ENCODE measurements around the gene CAPN12. TPM values are rescaled to one million over a fixed set of nuclear protein-coding genes. Genes with fewer than 3 reads are reported as not detected.

The CAPN12 gene
- polyA plus RNA-seq, 2 of the 4 experiments (the other 2 are of a cell fraction) = 10.0 to 11.7 TPM

DNA sequence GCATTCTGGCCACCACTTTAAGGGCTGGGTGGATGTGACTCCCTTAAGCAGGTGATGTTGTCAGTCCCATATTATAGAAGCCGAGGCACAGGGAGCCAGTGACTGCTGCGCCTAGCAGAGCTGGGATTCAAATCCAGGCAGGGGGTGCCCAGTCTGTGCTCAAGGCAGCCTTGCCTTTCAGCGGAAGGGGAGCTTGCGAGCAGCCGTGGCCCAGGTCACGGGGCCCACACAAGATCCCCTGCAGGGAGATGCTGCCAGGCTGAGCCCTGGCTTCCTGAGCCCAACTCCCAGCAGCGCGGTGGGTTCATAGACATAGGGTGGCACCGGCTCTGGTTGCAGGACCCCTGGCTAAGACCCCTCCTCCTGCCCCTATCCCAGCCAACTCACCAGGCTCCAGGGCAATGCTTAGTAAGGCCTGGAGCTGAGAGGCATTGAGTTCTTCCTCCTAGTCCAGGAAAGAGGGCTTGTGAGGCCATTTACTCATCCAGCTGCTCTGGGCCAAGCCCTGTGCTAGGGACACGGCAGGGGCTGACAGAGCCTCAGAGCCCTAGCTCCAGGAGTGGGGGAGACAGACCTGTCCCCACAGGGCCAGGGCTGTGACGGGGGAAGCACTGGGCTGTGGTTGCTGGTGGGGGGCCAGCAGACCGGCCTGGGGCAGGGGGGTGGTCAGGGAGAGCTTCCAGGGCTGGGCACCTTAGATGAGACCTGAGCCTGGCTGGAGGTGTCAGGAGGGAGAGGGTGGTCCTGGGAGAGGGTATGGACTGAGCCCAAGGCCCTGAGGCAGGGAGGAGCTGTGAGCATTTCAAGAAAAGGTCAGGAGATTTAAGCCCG lies 9.6 kb downstream of the CAPN12 start:
- POLR2A ChIA-PET = interaction anchor here (1.0 to 3.2 kb wide), 10 partner anchors 9 to 196 kb away, joined by 3 to 14 read pairs (median 5); partner anchors contain the start of genes ACTN4, ECH1, EIF3K and MRPS12
- peaks cover 69% of the 10 kb centered on the region for H3K4me1 ChIP-seq
- no peaks in the 10 kb centered on the region for H3K9me3 ChIP-seq
- peak overlapping the region; percentile 71 to 84 for H3K27ac ChIP-seq
- TF ChIP-seq TP53 (CRISPR knock-in tag; IDR thresholded peaks at IDR 0.05) = peak; percentile 45; the same call in 1 of the 2 replicates
- TF ChIP-seq HOXB5 (CRISPR knock-in tag; IDR thresholded peaks at IDR 0.05) = no peak
- TF ChIP-seq, protein P1, sequence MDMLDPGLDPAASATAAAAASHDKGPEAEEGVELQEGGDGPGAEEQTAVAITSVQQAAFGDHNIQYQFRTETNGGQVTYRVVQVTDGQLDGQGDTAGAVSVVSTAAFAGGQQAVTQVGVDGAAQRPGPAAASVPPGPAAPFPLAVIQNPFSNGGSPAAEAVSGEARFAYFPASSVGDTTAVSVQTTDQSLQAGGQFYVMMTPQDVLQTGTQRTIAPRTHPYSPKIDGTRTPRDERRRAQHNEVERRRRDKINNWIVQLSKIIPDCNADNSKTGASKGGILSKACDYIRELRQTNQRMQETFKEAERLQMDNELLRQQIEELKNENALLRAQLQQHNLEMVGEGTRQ (IDR thresholded peaks at IDR 0.05) = no peak
- TF ChIP-seq TFCP2L1 (CRISPR knock-in tag; IDR thresholded peaks at IDR 0.05) = peak; percentile 35; the same call in 1 of the 2 replicates
- peak; percentile 55 for TF ChIP-seq HOXA7 (CRISPR knock-in tag; IDR thresholded peaks at IDR 0.05)
- TF ChIP-seq ZSCAN20 (CRISPR knock-in tag; IDR thresholded peaks at IDR 0.05) = no peak
- TF ChIP-seq HEYL (CRISPR knock-in tag; IDR thresholded peaks at IDR 0.05) = no peak
- TF ChIP-seq FOSL2 (IDR thresholded peaks at IDR 0.05) = no peak
- TF ChIP-seq FOSL2 (CRISPR knock-in tag; IDR thresholded peaks at IDR 0.05) = no peak
- TF ChIP-seq, protein P2, sequence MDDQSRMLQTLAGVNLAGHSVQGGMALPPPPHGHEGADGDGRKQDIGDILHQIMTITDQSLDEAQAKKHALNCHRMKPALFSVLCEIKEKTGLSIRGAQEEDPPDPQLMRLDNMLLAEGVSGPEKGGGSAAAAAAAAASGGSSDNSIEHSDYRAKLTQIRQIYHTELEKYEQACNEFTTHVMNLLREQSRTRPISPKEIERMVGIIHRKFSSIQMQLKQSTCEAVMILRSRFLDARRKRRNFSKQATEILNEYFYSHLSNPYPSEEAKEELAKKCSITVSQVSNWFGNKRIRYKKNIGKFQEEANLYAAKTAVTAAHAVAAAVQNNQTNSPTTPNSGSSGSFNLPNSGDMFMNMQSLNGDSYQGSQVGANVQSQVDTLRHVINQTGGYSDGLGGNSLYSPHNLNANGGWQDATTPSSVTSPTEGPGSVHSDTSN (IDR thresholded peaks at IDR 0.05) = peak; percentile 43
- TF ChIP-seq GATA3 (IDR thresholded peaks at IDR 0.05; ENCODE audit: borderline replicate concordance) = 0 out of 2 replicates have a peak, but pooled peaks have one; percentile 34
- TF ChIP-seq POLR2AphosphoS2 (conservative IDR thresholded peaks at IDR 0.05; ENCODE audit: low read length) = peak; percentile 65; the same call in 1 of the 2 replicates
- no peak for FAIRE-seq
- H3K4me3 ChIP-seq = peak overlapping the region; percentile 41
- peak; percentile 12 to 41 for ATAC-seq
- CTCF ChIA-PET = interaction anchor here (0.6 to 38.0 kb wide), 25 partner anchors 8 to 332 kb away, joined by 3 to 764 read pairs (median 4); partner anchors contain the start of genes ACTN4, FAM98C, MRPS12 and SARS2
- peak; percentile 65 to 67 for DNase-seq (ENCODE audit: low read depth in 1 of 2, low spot score in 1 of 2)
- peak overlapping the region; percentile 77 for H3K4me2 ChIP-seq
- 60% methylated on average over 12 of the region's 13 CpGs for WGBS (ENCODE audit: missing lambda C conversion rate)

DNA sequence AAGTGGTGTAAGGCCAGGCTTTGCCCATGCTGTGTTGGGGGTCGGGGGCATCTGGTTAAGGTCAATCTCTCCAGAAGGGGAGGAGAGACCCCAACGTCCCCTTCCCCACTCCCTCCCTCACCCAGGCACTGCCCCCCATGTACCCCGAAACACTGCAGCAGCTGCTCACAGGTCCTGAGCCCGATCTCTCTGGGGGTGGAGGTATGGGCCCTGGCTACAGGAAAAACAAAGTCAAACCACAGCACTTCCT lies 10.2 kb downstream of the CAPN12 start:
- peak in 1 of 2 experiments; percentile 73 for DNase-seq (ENCODE audit: low read depth in 1 of 2, low spot score in 1 of 2)
- H3K4me1 ChIP-seq = peaks cover 75% of the 10 kb centered on the region
- no peaks in the 10 kb centered on the region for H3K9me3 ChIP-seq
- FAIRE-seq = peak; percentile 87
- H3K4me2 ChIP-seq = peak overlapping the region; percentile 77
- ATAC-seq = peak in 1 of 2 experiments; percentile 13; a peak in 4 of 6 replicates
- ChIA-PET POLR2A (interaction anchor here (1.0 to 3.2 kb wide), 9 partner anchors 8 to 197 kb away, joined by 3 to 14 read pairs (median 5); partner anchors contain the start of genes ACTN4, ECH1, EIF3K and MRPS12), CTCF (interaction anchor here (0.6 to 38.0 kb wide), 15 partner anchors 9 to 331 kb away, joined by 3 to 764 read pairs (median 7); partner anchors contain the start of genes ACTN4, FAM98C, MRPS12 and SARS2)
- TF ChIP-seq HEYL (CRISPR knock-in tag; IDR thresholded peaks at IDR 0.05) (no peak), CHD4 (IDR thresholded peaks at IDR 0.05; ENCODE audit: borderline replicate concordance) (no peak), FOSB (CRISPR knock-in tag; IDR thresholded peaks at IDR 0.05) (no peak)
- TF ChIP-seq, protein P3, sequence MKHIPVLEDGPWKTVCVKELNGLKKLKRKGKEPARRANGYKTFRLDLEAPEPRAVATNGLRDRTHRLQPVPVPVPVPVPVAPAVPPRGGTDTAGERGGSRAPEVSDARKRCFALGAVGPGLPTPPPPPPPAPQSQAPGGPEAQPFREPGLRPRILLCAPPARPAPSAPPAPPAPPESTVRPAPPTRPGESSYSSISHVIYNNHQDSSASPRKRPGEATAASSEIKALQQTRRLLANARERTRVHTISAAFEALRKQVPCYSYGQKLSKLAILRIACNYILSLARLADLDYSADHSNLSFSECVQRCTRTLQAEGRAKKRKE (CRISPR knock-in tag; IDR thresholded peaks at IDR 0.05; ENCODE audit: low read depth) = no peak
- no peak overlapping the region for H3K4me3 ChIP-seq
- WGBS (ENCODE audit: missing lambda C conversion rate) = 66% methylated on average over 4 of the region's 4 CpGs
- peak overlapping the region; percentile 71 to 84 for H3K27ac ChIP-seq

DNA sequence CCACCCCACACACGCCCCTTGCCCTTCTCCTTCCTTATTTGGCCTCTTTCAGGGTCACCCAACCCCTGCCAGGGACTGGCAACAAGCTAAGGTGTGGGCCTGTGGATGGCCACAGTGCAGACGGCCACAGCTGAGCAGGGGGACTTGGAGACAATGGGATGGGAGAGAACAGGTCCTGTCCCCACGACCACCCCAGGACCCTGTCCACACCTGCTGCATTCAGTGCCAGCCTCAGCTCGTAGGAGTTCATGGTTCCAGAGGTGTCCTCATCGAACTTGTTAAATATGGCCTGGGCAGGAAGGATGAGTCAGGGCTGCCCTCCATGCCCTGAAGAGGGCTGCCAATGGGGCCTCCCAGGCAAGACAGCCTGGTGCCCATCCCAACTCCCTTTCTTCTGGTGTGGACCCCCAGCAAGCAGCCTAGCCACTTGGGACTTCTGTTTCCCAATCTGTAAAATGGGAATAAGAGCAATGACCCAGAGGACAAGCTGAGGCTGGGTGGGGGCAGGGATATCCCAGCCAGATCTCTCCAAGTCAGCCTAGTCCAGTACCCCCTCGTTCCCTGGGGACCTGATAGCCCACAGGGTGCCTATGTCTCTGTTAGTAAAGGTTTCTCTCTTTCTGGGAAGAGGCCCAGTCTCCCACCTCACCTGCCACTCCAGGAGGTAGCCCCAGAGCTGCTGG lies 10.6 kb downstream of the CAPN12 start:
- Histone ChIP-seq H3K4me3 (no peak overlapping the region), H3K9me3 (no peaks in the 10 kb centered on the region), H3K4me1 (peaks cover 79% of the 10 kb centered on the region), H3K4me2 (peak overlapping the region; percentile 77), H3K27ac (peak overlapping the region; percentile 71 to 84)
- DNase-seq (ENCODE audit: low read depth in 1 of 2, low spot score in 1 of 2) = peak; percentile 53 to 65
- 57% methylated on average over 6 of the region's 6 CpGs for WGBS (ENCODE audit: missing lambda C conversion rate)
- ChIA-PET CTCF (interaction anchor here (0.7 to 38.0 kb wide), 19 partner anchors 9 to 331 kb away, joined by 3 to 764 read pairs (median 4); partner anchors contain the start of genes ACTN4, FAM98C, MRPS12 and SARS2), POLR2A (interaction anchor here (1.0 to 3.2 kb wide), 7 partner anchors 8 to 197 kb away, joined by 3 to 14 read pairs (median 5); partner anchors contain the start of genes ACTN4, ECH1, MRPS12 and SARS2)
- peak; percentile 94 for FAIRE-seq
- ATAC-seq = peak; percentile 0 to 1; a peak in 2 of 6 replicates
- TF ChIP-seq, protein P4, sequence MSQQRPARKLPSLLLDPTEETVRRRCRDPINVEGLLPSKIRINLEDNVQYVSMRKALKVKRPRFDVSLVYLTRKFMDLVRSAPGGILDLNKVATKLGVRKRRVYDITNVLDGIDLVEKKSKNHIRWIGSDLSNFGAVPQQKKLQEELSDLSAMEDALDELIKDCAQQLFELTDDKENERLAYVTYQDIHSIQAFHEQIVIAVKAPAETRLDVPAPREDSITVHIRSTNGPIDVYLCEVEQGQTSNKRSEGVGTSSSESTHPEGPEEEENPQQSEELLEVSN (IDR thresholded peaks at IDR 0.05; ENCODE audit: borderline replicate concordance, low read depth) = no peak
- TF ChIP-seq TP53 (CRISPR knock-in tag; IDR thresholded peaks at IDR 0.05) = no peak; the same call in 1 of the 2 replicates
- TF ChIP-seq, protein P5, sequence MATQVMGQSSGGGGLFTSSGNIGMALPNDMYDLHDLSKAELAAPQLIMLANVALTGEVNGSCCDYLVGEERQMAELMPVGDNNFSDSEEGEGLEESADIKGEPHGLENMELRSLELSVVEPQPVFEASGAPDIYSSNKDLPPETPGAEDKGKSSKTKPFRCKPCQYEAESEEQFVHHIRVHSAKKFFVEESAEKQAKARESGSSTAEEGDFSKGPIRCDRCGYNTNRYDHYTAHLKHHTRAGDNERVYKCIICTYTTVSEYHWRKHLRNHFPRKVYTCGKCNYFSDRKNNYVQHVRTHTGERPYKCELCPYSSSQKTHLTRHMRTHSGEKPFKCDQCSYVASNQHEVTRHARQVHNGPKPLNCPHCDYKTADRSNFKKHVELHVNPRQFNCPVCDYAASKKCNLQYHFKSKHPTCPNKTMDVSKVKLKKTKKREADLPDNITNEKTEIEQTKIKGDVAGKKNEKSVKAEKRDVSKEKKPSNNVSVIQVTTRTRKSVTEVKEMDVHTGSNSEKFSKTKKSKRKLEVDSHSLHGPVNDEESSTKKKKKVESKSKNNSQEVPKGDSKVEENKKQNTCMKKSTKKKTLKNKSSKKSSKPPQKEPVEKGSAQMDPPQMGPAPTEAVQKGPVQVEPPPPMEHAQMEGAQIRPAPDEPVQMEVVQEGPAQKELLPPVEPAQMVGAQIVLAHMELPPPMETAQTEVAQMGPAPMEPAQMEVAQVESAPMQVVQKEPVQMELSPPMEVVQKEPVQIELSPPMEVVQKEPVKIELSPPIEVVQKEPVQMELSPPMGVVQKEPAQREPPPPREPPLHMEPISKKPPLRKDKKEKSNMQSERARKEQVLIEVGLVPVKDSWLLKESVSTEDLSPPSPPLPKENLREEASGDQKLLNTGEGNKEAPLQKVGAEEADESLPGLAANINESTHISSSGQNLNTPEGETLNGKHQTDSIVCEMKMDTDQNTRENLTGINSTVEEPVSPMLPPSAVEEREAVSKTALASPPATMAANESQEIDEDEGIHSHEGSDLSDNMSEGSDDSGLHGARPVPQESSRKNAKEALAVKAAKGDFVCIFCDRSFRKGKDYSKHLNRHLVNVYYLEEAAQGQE (IDR thresholded peaks at IDR 0.05) = no peak
- TF ChIP-seq, protein P6, sequence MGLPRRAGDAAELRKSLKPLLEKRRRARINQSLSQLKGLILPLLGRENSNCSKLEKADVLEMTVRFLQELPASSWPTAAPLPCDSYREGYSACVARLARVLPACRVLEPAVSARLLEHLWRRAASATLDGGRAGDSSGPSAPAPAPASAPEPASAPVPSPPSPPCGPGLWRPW (IDR thresholded peaks at IDR 0.05) = no peak
- no peak; the same call in 1 of the 2 replicates for TF ChIP-seq HOXA7 (CRISPR knock-in tag; IDR thresholded peaks at IDR 0.05)
- TF ChIP-seq, protein P1 (IDR thresholded peaks at IDR 0.05) = no peak
- TF ChIP-seq KDM5A (IDR thresholded peaks at IDR 0.05) = no peak
